MG63 (cell line): ENCODE data around the gene CDK18. TPM values are rescaled to one million over a fixed set of nuclear protein-coding genes. Genes with fewer than 3 reads are reported as not detected.

Experiments used
- DNase-seq: peaks from one replicate; pipeline ENCODE4 v3.0.0-alpha.2; 2020
- H3K27me3 ChIP-seq: fragments of 250-450 bp; sonication (Bioruptor Pico); 2 replicates; pipeline ENCODE4 v1.5.1; 2020; ENCODE audit warnings: mild to moderate bottlenecking, moderate library complexity
- H3K36me3 ChIP-seq: fragments of 250-450 bp; sonication (Bioruptor Pico); 2 replicates; pipeline ENCODE4 v1.5.1; 2020; ENCODE audit warnings: mild to moderate bottlenecking, moderate library complexity
- H3K4me3 ChIP-seq: fragments of 250-450 bp; sonication (Bioruptor Pico); 2 replicates; pipeline ENCODE4 v1.5.1; 2020; ENCODE audit warnings: mild to moderate bottlenecking, moderate library complexity
- H3K9me3 ChIP-seq: fragments of 250-450 bp; sonication (Bioruptor Pico); 2 replicates; pipeline ENCODE4 v1.5.1; 2020; ENCODE audit warnings: mild to moderate bottlenecking, moderate library complexity
- total RNA-seq: library from RNA; depleted of rRNA; stranded (reverse); fragments of >200 nt; shearing (Covaris generic); gene quantifications from 2 replicates; pipeline ENCODE4 v1.2.3, GENCODE V29; 2014; ENCODE audit warnings: low replicate concordance

Gene CDK18
- total RNA-seq, 1 experiment from 2014 or later, result 3.0 TPM

GRCh38 chr1:205568135-205568468 lies 63.6 kb downstream of the CDK18 start:
- peaks cover 71% of the 10 kb centered on the region for H3K27me3 ChIP-seq
- no peak overlapping the region for H3K4me3 ChIP-seq
- no peaks in the 10 kb centered on the region for H3K36me3 ChIP-seq
- no peaks in the 10 kb centered on the region for H3K9me3 ChIP-seq
- no peak for DNase-seq

- H3K36me3 ChIP-seq, result no peaks in the 10 kb centered on the region
- DNase-seq, result no peak
- H3K9me3 ChIP-seq, result no peaks in the 10 kb centered on the region
- H3K27me3 ChIP-seq, result peaks cover 73% of the 10 kb centered on the region
- no peak overlapping the region for H3K4me3 ChIP-seq
Measured at GRCh38 chr1:205568469-205569361, 64.2 kb downstream of the CDK18 start.

GRCh38 chr1:205569411-205570172 lies 65.1 kb downstream of the CDK18 start:
- DNase-seq, result no peak
- H3K36me3 ChIP-seq, result no peaks in the 10 kb centered on the region
- peaks cover 80% of the 10 kb centered on the region for H3K27me3 ChIP-seq
- no peaks in the 10 kb centered on the region for H3K9me3 ChIP-seq
- no peak overlapping the region for H3K4me3 ChIP-seq

- H3K9me3 ChIP-seq, result no peaks in the 10 kb centered on the region
- DNase-seq, result no peak
- H3K27me3 ChIP-seq, result peaks cover 82% of the 10 kb centered on the region
- H3K4me3 ChIP-seq, result no peak overlapping the region
- no peaks in the 10 kb centered on the region for H3K36me3 ChIP-seq
Measured at GRCh38 chr1:205570173-205570501, 65.7 kb downstream of the CDK18 start.

GRCh38 chr1:205570796-205571537 lies 66.5 kb downstream of the CDK18 start:
- no peaks in the 10 kb centered on the region for H3K9me3 ChIP-seq

GRCh38 chr1:205571747-205572146 lies 67.3 kb downstream of the CDK18 start:
- Histone ChIP-seq H3K27me3 (peaks cover 72% of the 10 kb centered on the region), H3K9me3 (no peaks in the 10 kb centered on the region), H3K4me3 (no peak overlapping the region), H3K36me3 (no peaks in the 10 kb centered on the region)
- DNase-seq, result no peak

More at GRCh38 chr1:205570796-205571537, 66.5 kb downstream of the CDK18 start:
- peaks cover 78% of the 10 kb centered on the region for H3K27me3 ChIP-seq
- DNase-seq, result no peak
- no peaks in the 10 kb centered on the region for H3K36me3 ChIP-seq
- H3K4me3 ChIP-seq, result no peak overlapping the region

- peaks cover 72% of the 10 kb centered on the region for H3K27me3 ChIP-seq
- no peak for DNase-seq
- H3K4me3 ChIP-seq, result no peak overlapping the region
- H3K36me3 ChIP-seq, result no peaks in the 10 kb centered on the region
- no peaks in the 10 kb centered on the region for H3K9me3 ChIP-seq
Measured at GRCh38 chr1:205572421-205572820, 68.0 kb downstream of the CDK18 start.

- H3K27me3 ChIP-seq, result peaks cover 67% of the 10 kb centered on the region
- H3K9me3 ChIP-seq, result no peaks in the 10 kb centered on the region
- H3K36me3 ChIP-seq, result no peaks in the 10 kb centered on the region
- no peak overlapping the region for H3K4me3 ChIP-seq
- DNase-seq, result no peak
Measured at GRCh38 chr1:205575294-205575885, 70.9 kb downstream of the CDK18 start.

GRCh38 chr1:205576011-205576410 lies 71.5 kb downstream of the CDK18 start:
- Histone ChIP-seq H3K4me3 (no peak overlapping the region), H3K36me3 (no peaks in the 10 kb centered on the region), H3K27me3 (peaks cover 61% of the 10 kb centered on the region), H3K9me3 (no peaks in the 10 kb centered on the region)
- DNase-seq, result no peak

- Histone ChIP-seq H3K4me3 (no peak overlapping the region), H3K9me3 (no peaks in the 10 kb centered on the region), H3K36me3 (no peaks in the 10 kb centered on the region), H3K27me3 (peaks cover 50% of the 10 kb centered on the region)
- no peak for DNase-seq
Measured at GRCh38 chr1:205576805-205577761, 72.6 kb downstream of the CDK18 start.

- DNase-seq, result no peak
- H3K36me3 ChIP-seq, result no peaks in the 10 kb centered on the region
Measured at GRCh38 chr1:205577874-205578658, 73.6 kb downstream of the CDK18 start.

GRCh38 chr1:205578780-205579571 lies 74.5 kb downstream of the CDK18 start:
- H3K27me3 ChIP-seq, result peaks cover 36% of the 10 kb centered on the region
- no peak overlapping the region for H3K4me3 ChIP-seq
- H3K36me3 ChIP-seq, result no peaks in the 10 kb centered on the region
- H3K9me3 ChIP-seq, result no peaks in the 10 kb centered on the region
- no peak for DNase-seq

More at GRCh38 chr1:205577874-205578658, 73.6 kb downstream of the CDK18 start:
- Histone ChIP-seq H3K9me3 (no peaks in the 10 kb centered on the region), H3K4me3 (no peak overlapping the region), H3K27me3 (peaks cover 43% of the 10 kb centered on the region)

- DNase-seq, result no peak
- Histone ChIP-seq H3K4me3 (no peak overlapping the region), H3K9me3 (no peaks in the 10 kb centered on the region), H3K27me3 (peaks cover 30% of the 10 kb centered on the region), H3K36me3 (no peaks in the 10 kb centered on the region)
Measured at GRCh38 chr1:205579711-205580110, 75.2 kb downstream of the CDK18 start.

- DNase-seq, result no peak
- Histone ChIP-seq H3K36me3 (no peaks in the 10 kb centered on the region), H3K27me3 (peaks cover 26% of the 10 kb centered on the region), H3K9me3 (no peaks in the 10 kb centered on the region), H3K4me3 (no peak overlapping the region)
Measured at GRCh38 chr1:205580140-205580922, 75.9 kb downstream of the CDK18 start.
